A673 (cell line): ENCODE data around the gene LCE3E. TPM values are rescaled to one million over a fixed set of nuclear protein-coding genes. Genes with fewer than 3 reads are reported as not detected.
A peak's percentile ranks its signal among the peaks of the same experiment; 100 is the strongest.

Source experiments
- BruUV-seq: library from RNA; stranded (reverse); fragments of 400-500 nt; replicated peaks from 2 replicates; lab custom pipeline; 2021; lab: Mats Ljungman, UMichigan
- CTCF ChIA-PET: fragments of 300-600 bp; sonication (Branson Sonifier 250); formaldehyde crosslinking; loops from one replicate; lab custom pipeline; 2022; ENCODE audit warnings: antibody characterized with exemption; lab: Charles Lee
- POLR2A ChIA-PET: fragments of 300-600 bp; sonication (Branson Sonifier 250); formaldehyde crosslinking; loops from one replicate; lab custom pipeline; 2022; ENCODE audit warnings: antibody characterized with exemption; ENCODE audit not compliant: low non-redundant PET; lab: Charles Lee
- DNase-seq: peaks from one replicate; pipeline ENCODE4 v3.0.0-alpha.2; 2015; ENCODE audit warnings: low spot score
- H3K27ac ChIP-seq: fragments of 200-600 bp; sonication (generic); 2 replicates; pipeline ENCODE4 v1.5.1; 2016; ENCODE audit warnings: mixed run types, low read depth, mild to moderate bottlenecking, mixed read lengths, antibody characterized with exemption, low read length; ENCODE audit not compliant: poor library complexity, severe bottlenecking
- H3K27me3 ChIP-seq: fragments of 200-600 bp; sonication (generic); replicated peaks from 2 replicates; pipeline ENCODE4 v1.6.1; 2017; ENCODE audit warnings: mixed run types, low read depth, mild to moderate bottlenecking, mixed read lengths, antibody characterized with exemption, low read length; ENCODE audit not compliant: insufficient read depth, poor library complexity
- H3K36me3 ChIP-seq: fragments of 200-600 bp; sonication (generic); 2 replicates; pipeline ENCODE4 v1.6.1; 2016; ENCODE audit warnings: mixed run types, mild to moderate bottlenecking, mixed read lengths, antibody characterized with exemption, low read length; ENCODE audit not compliant: insufficient read depth, poor library complexity, severe bottlenecking
- H3K4me1 ChIP-seq: fragments of 200-600 bp; sonication (generic); 2 replicates; pipeline ENCODE4 v1.6.1; 2017; ENCODE audit warnings: mixed run types, mild to moderate bottlenecking, mixed read lengths, antibody characterized with exemption, low read length; ENCODE audit not compliant: insufficient read depth, poor library complexity, severe bottlenecking
- H3K4me3 ChIP-seq: fragments of 200-600 bp; sonication (generic); 2 replicates; pipeline ENCODE4 v1.5.1; 2016; ENCODE audit warnings: low read depth, mixed run types, mild to moderate bottlenecking, mixed read lengths, low read length; ENCODE audit not compliant: poor library complexity, severe bottlenecking
- H3K9me3 ChIP-seq: fragments of 200-600 bp; sonication (generic); 2 replicates; pipeline ENCODE4 v1.6.1; 2016; ENCODE audit warnings: mixed run types, low read depth, mild to moderate bottlenecking, mixed read lengths, antibody characterized with exemption, low read length; ENCODE audit not compliant: poor library complexity, severe bottlenecking
- EZH2 ChIP-seq: fragments of 200-600 bp; sonication (generic); IDR thresholded peaks from 2 replicates; pipeline ENCODE4 v1.6.1; 2017; ENCODE audit warnings: borderline replicate concordance, low read depth, mild to moderate bottlenecking, mixed read lengths, antibody characterized with exemption, low read length; ENCODE audit not compliant: poor library complexity, severe bottlenecking
- intact Hi-C: fragments of 100-400 bp; cut with micrococcal nuclease; formaldehyde crosslinking; loops from one replicate; pipeline ENCODE4 v1.10.0; 2022; ENCODE audit not compliant: unreplicated experiment
- total RNA-seq: library from RNA; stranded (reverse); gene quantifications from 2 replicates; pipeline ENCODE4 v1.2.3, GENCODE V29; 2021
- TF ChIP-seq, protein P1 (sequence below): fragments of 300-800, 200-600 bp; sonication (generic); conservative IDR thresholded peaks from 2 replicates; pipeline ENCODE4 v1.5.1; 2017; ENCODE audit warnings: low read depth, mild to moderate bottlenecking, antibody characterized with exemption, low read length, moderate library complexity, mixed read lengths

LCE3E gene
- total RNA-seq, 1 experiment from 2014 or later, result not detected

GRCh38 chr1:152535774-152536173, 30.8 kb downstream of the LCE3E start:
- no peak for DNase-seq
- Histone ChIP-seq H3K4me3 (no peak overlapping the region), H3K9me3 (no peaks in the 10 kb centered on the region), H3K27ac (no peak overlapping the region), H3K27me3 (peaks cover 2% of the 10 kb centered on the region), H3K4me1 (no peaks in the 10 kb centered on the region), H3K36me3 (no peaks in the 10 kb centered on the region)
- CTCF ChIA-PET, result no interaction called here
- intact Hi-C loops, result no loop called here
- BruUV-seq, result no TSS peak
- POLR2A ChIA-PET, result no interaction called here
- TF ChIP-seq, protein P1, sequence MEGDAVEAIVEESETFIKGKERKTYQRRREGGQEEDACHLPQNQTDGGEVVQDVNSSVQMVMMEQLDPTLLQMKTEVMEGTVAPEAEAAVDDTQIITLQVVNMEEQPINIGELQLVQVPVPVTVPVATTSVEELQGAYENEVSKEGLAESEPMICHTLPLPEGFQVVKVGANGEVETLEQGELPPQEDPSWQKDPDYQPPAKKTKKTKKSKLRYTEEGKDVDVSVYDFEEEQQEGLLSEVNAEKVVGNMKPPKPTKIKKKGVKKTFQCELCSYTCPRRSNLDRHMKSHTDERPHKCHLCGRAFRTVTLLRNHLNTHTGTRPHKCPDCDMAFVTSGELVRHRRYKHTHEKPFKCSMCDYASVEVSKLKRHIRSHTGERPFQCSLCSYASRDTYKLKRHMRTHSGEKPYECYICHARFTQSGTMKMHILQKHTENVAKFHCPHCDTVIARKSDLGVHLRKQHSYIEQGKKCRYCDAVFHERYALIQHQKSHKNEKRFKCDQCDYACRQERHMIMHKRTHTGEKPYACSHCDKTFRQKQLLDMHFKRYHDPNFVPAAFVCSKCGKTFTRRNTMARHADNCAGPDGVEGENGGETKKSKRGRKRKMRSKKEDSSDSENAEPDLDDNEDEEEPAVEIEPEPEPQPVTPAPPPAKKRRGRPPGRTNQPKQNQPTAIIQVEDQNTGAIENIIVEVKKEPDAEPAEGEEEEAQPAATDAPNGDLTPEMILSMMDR, result no peak
- no peak for TF ChIP-seq EZH2

GRCh38 chr1:152533327-152533938, 33.1 kb downstream of the LCE3E start:
- POLR2A ChIA-PET, result interaction anchor here (0.6 kb wide), 1 partner anchor 448 kb away, joined by 3 read pairs; no protein-coding TSS in a partner anchor
- H3K27me3 ChIP-seq, result peaks cover 2% of the 10 kb centered on the region

GRCh38 chr1:152525080-152525641, 41.4 kb downstream of the LCE3E start:
- ChIA-PET CTCF (no interaction called here), POLR2A (no interaction called here)
- no peak for TF ChIP-seq EZH2
- TF ChIP-seq, protein P1, result no peak
- BruUV-seq, result no TSS peak
- H3K36me3 ChIP-seq, result no peaks in the 10 kb centered on the region
- H3K27ac ChIP-seq, result no peak overlapping the region
- no peak for DNase-seq
- H3K27me3 ChIP-seq, result no peaks in the 10 kb centered on the region
- H3K9me3 ChIP-seq, result no peaks in the 10 kb centered on the region
- H3K4me3 ChIP-seq, result no peak overlapping the region
- H3K4me1 ChIP-seq, result no peaks in the 10 kb centered on the region
- intact Hi-C loops, result no loop called here

More at GRCh38 chr1:152533327-152533938, 33.1 kb downstream of the LCE3E start:
- Histone ChIP-seq H3K4me1 (no peaks in the 10 kb centered on the region), H3K27ac (no peak overlapping the region), H3K36me3 (no peaks in the 10 kb centered on the region), H3K9me3 (no peaks in the 10 kb centered on the region), H3K4me3 (no peak overlapping the region)
- intact Hi-C loops, result loop anchor here (2.0 kb wide), 1 partner anchor 37 kb away; no protein-coding TSS in a partner anchor
- peak; percentile 71 for DNase-seq
- CTCF ChIA-PET, result no interaction called here
- no TSS peak for BruUV-seq
- no peak for TF ChIP-seq EZH2
- TF ChIP-seq, protein P1, result peak; percentile 81
